GM12878 (cell line): ENCODE data around the gene COX6B1. TPM values are rescaled to one million over a fixed set of nuclear protein-coding genes. Genes with fewer than 3 reads are reported as not detected.

Experiments used
- ATF2 ChIP-seq: IDR thresholded peaks from 2 replicates; pipeline ENCODE4 v1.6.1; 2012; ENCODE audit warnings: low read length, inconsistent platforms
- CBFB ChIP-seq: IDR thresholded peaks from 2 replicates; pipeline ENCODE4 v1.6.1; 2016; ENCODE audit warnings: antibody characterized with exemption, low read depth
- EED ChIP-seq: sonication (generic); IDR thresholded peaks from 2 replicates; pipeline ENCODE4 v1.6.1; 2016; ENCODE audit warnings: antibody characterized with exemption, low read depth
- EZH2 ChIP-seq: IDR thresholded peaks from 2 replicates; pipeline ENCODE4 v1.6.1; 2012; ENCODE audit warnings: low read depth, mild to moderate bottlenecking, control low read depth, inconsistent platforms, low read length, borderline replicate concordance; ENCODE audit not compliant: control insufficient read depth
- FOXK2 ChIP-seq: fragments of 450-650 bp; IDR thresholded peaks from 2 replicates; pipeline ENCODE4 v1.6.1; 2017; ENCODE audit warnings: mild to moderate bottlenecking, moderate library complexity
- HDAC6 ChIP-seq: fragments of 200-600 bp; sonication (generic); IDR thresholded peaks from one replicate; pipeline ENCODE4 v1.8.0; 2017; ENCODE audit warnings: antibody characterized with exemption; ENCODE audit not compliant: unreplicated experiment
- JUND ChIP-seq: IDR thresholded peaks from 2 replicates; pipeline ENCODE4 v1.6.1; 2012; ENCODE audit warnings: low read depth, mild to moderate bottlenecking, low read length, improper control_type of control experiment, moderate library complexity
- LARP7 ChIP-seq: fragments of 450-650 bp; IDR thresholded peaks from 2 replicates; pipeline ENCODE4 v1.6.1; 2017; ENCODE audit warnings: mild to moderate bottlenecking
- NFYB ChIP-seq: IDR thresholded peaks from 2 replicates; pipeline ENCODE4 v1.6.1; 2011; ENCODE audit warnings: low read depth, mild to moderate bottlenecking, low read length, improper control_type of control experiment, moderate library complexity; ENCODE audit not compliant: insufficient read depth
- NR2F1 ChIP-seq: fragments of 450-650 bp; conservative IDR thresholded peaks from 2 replicates; pipeline ENCODE4 v1.6.1; 2017; ENCODE audit warnings: mild to moderate bottlenecking
- PAX5 ChIP-seq: IDR thresholded peaks from 2 replicates; pipeline ENCODE4 v1.6.1; 2011; ENCODE audit warnings: low read depth, low read length, borderline replicate concordance
- RELA ChIP-seq: fragments of 450-650 bp; IDR thresholded peaks from 2 replicates; pipeline ENCODE4 v1.8.0; 2014; ENCODE audit warnings: borderline replicate concordance; ENCODE audit not compliant: partially characterized antibody
- SPI1 ChIP-seq: IDR thresholded peaks from 2 replicates; pipeline ENCODE4 v1.6.1; 2011; ENCODE audit warnings: low read depth, mild to moderate bottlenecking, low read length, moderate library complexity, borderline replicate concordance; ENCODE audit not compliant: insufficient read depth
- TCF12 ChIP-seq: IDR thresholded peaks from 2 replicates; pipeline ENCODE4 v1.6.1; 2011; ENCODE audit warnings: low read depth, mild to moderate bottlenecking, low read length
- ZNF592 ChIP-seq: fragments of 450-650 bp; IDR thresholded peaks from 2 replicates; pipeline ENCODE4 v1.6.1; 2017; ENCODE audit warnings: mild to moderate bottlenecking, moderate library complexity
- polyA plus RNA-seq, 11 experiments: library from polyadenylated mRNA; depleted of rRNA in 4 of 11; unstranded in 6 of 11; stranded (reverse) in 5 of 11; fragments of >200 nt; fragmentation: Nextera tagmentation in 4 of 11; fragmentation: Illumina TruSeq in 1 of 11; extraction: Ambion mirVana in 4 of 11; extraction: Trizol in 1 of 11; gene quantifications; 1 replicate in 1 of 11; 2 replicates in 10 of 11; pipeline versions ENCODE4 v1.2.1 to v1.2.3, GENCODE V29; 2011 to 2016; ENCODE audit warnings: inconsistent platforms in 2 of 11, missing spikeins in 2 of 11, low read depth in 1 of 11
- total RNA-seq, 4 experiments: library from RNA; depleted of rRNA in 3 of 4; stranded (reverse); fragments of >200 nt in 3 of 4; fragmentation: Illumina TruSeq in 1 of 4; extraction: Trizol in 1 of 4; gene quantifications; 2 replicates each; pipeline versions ENCODE4 v1.2.1 to v1.2.3, GENCODE V29; 2013 to 2021
- TF ChIP-seq, protein P1 (sequence below): fragments of 450-650 bp; IDR thresholded peaks from 2 replicates; pipeline ENCODE4 v1.6.1; 2018; ENCODE audit warnings: mild to moderate bottlenecking, low read depth, moderate library complexity; ENCODE audit not compliant: partially characterized antibody
- TF ChIP-seq, protein P2 (sequence below): fragments of 450-650 bp; formaldehyde crosslinking; IDR thresholded peaks from 2 replicates; pipeline ENCODE4 v1.5.0; 2022; ENCODE audit warnings: mild to moderate bottlenecking, missing genetic modification characterization

COX6B1 gene
- total and polyA plus RNA-seq, 10 of the 15 experiments (the other 5 are each of a cell fraction or from before 2014, with no cell fraction given): 500 to 1,700 (median 862) TPM

DNA sequence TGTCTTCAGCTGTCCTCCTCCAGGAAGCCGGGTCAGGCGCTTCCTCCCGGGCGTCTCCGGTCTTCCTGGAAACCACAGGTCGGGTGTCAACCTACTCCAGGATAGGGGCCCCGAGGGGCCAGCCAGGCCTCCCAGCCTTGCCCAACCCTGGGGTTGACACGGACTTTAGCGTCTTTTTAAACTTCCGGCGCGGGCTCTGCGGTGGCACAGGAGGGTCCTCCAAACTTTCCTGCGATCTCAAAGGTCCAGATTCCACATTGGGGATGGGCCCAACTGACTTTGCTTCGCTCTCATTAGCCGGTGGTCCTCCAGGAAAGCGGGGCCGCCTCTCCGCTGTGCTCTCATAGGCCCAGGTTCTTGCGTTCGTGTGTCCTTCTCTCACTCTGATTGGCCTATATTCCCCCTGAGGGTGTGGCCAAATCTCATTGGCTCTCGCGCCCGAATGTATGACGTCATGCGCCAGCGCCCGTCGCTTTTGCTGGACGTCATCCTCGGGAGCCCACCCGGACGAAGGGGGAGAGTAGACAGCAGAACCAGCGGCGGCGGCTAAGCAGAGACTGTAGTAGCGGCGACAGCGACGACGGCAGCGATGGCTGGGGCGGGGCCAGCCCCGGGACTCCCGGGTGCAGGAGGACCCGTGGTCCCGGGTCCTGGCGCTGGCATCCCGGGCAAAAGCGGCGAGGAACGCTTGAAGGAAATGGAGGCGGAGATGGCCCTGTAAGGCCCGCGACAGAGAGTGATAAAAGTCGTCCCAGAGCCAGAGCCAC, 19.4 kb upstream of the COX6B1 start, which contains the start of gene RBM42 (continued):
- TF ChIP-seq RELA: peak; percentile 93
- TF ChIP-seq EED: no peak
- no peak for TF ChIP-seq FOXK2
- no peak; the same call in 1 of the 2 replicates for TF ChIP-seq NR2F1
- peak; percentile 26; the same call in 1 of the 2 replicates for TF ChIP-seq TCF12
- 0 out of 2 replicates have a peak, but pooled peaks have one; percentile 58 for TF ChIP-seq PAX5
- TF ChIP-seq ZNF592: no peak
- TF ChIP-seq, protein P1, sequence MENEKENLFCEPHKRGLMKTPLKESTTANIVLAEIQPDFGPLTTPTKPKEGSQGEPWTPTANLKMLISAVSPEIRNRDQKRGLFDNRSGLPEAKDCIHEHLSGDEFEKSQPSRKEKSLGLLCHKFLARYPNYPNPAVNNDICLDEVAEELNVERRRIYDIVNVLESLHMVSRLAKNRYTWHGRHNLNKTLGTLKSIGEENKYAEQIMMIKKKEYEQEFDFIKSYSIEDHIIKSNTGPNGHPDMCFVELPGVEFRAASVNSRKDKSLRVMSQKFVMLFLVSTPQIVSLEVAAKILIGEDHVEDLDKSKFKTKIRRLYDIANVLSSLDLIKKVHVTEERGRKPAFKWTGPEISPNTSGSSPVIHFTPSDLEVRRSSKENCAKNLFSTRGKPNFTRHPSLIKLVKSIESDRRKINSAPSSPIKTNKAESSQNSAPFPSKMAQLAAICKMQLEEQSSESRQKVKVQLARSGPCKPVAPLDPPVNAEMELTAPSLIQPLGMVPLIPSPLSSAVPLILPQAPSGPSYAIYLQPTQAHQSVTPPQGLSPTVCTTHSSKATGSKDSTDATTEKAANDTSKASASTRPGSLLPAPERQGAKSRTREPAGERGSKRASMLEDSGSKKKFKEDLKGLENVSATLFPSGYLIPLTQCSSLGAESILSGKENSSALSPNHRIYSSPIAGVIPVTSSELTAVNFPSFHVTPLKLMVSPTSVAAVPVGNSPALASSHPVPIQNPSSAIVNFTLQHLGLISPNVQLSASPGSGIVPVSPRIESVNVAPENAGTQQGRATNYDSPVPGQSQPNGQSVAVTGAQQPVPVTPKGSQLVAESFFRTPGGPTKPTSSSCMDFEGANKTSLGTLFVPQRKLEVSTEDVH: peak; percentile 95
- peak; percentile 50 for TF ChIP-seq HDAC6
- peak; percentile 85 for TF ChIP-seq ATF2
- TF ChIP-seq JUND: peak; percentile 95
- TF ChIP-seq EZH2: no peak
- TF ChIP-seq CBFB: peak; percentile 68
- TF ChIP-seq SPI1: no peak
- TF ChIP-seq NFYB: peak; percentile 97
- peak; percentile 59 for TF ChIP-seq LARP7
- TF ChIP-seq, protein P2, sequence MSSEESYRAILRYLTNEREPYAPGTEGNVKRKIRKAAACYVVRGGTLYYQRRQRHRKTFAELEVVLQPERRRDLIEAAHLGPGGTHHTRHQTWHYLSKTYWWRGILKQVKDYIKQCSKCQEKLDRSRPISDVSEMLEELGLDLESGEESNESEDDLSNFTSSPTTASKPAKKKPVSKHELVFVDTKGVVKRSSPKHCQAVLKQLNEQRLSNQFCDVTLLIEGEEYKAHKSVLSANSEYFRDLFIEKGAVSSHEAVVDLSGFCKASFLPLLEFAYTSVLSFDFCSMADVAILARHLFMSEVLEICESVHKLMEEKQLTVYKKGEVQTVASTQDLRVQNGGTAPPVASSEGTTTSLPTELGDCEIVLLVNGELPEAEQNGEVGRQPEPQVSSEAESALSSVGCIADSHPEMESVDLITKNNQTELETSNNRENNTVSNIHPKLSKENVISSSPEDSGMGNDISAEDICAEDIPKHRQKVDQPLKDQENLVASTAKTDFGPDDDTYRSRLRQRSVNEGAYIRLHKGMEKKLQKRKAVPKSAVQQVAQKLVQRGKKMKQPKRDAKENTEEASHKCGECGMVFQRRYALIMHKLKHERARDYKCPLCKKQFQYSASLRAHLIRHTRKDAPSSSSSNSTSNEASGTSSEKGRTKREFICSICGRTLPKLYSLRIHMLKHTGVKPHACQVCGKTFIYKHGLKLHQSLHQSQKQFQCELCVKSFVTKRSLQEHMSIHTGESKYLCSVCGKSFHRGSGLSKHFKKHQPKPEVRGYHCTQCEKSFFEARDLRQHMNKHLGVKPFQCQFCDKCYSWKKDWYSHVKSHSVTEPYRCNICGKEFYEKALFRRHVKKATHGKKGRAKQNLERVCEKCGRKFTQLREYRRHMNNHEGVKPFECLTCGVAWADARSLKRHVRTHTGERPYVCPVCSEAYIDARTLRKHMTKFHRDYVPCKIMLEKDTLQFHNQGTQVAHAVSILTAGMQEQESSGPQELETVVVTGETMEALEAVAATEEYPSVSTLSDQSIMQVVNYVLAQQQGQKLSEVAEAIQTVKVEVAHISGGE (CRISPR knock-in tag): 0 out of 2 replicates have a peak, but pooled peaks have one; percentile 35
